Naive thymus-derived CD4-positive, alpha-beta T cell (primary cell): ENCODE measurements around the gene SUSD1. TPM values are rescaled to one million over a fixed set of nuclear protein-coding genes. Genes with fewer than 3 reads are reported as not detected.

Experiments used
- ATAC-seq: fragments of 150-1000 bp; cut with Tn5 transposase; 2 replicates; pipeline ENCODE4 v1.10.0; 2021; ENCODE audit warnings: mild to moderate bottlenecking, moderate library complexity
- CTCF ChIA-PET: fragments of 350-600 bp; sonication (Branson Sonifier 250); formaldehyde crosslinking; loops from one replicate; lab custom pipeline; 2021; ENCODE audit warnings: antibody characterized with exemption; lab: Charles Lee
- POLR2A ChIA-PET: fragments of 350-600 bp; sonication (Branson Sonifier 250); formaldehyde crosslinking; loops from one replicate; lab custom pipeline; 2021; ENCODE audit warnings: antibody characterized with exemption, inconsistent platforms; lab: Charles Lee
- DNase-seq, 9 donors: peaks; one replicate each; pipeline versions ENCODE4 v3.0.0 to v3.0.0-alpha.2; 2020 to 2022; ENCODE audit warnings: mixed read lengths in 1 of 9
- H3K27ac ChIP-seq: one replicate; pipeline ENCODE4 v1.7.0; 2013; ENCODE audit warnings: mild to moderate bottlenecking, low read depth, low read length, moderate library complexity
- H3K27me3 ChIP-seq, 2 donors: one replicate each; pipeline ENCODE4 v1.7.0; 2013; ENCODE audit warnings: low read length in 2 of 2, mild to moderate bottlenecking in 2 of 2, moderate library complexity in 2 of 2; ENCODE audit not compliant: control insufficient read depth in 2 of 2, insufficient read depth in 2 of 2
- H3K36me3 ChIP-seq, 3 experiments: 1 replicate in 2 of 3; 2 replicates in 1 of 3; pipeline ENCODE4 v1.7.0; 2013; ENCODE audit warnings: low read length in 3 of 3, mild to moderate bottlenecking in 3 of 3, moderate library complexity in 1 of 3; ENCODE audit not compliant: insufficient read depth in 3 of 3, control insufficient read depth in 2 of 3
- H3K4me1 ChIP-seq, 2 donors: one replicate each; pipeline ENCODE4 v1.7.0; 2013; ENCODE audit warnings: low read length in 2 of 2, mild to moderate bottlenecking in 2 of 2, moderate library complexity in 1 of 2; ENCODE audit not compliant: control insufficient read depth in 2 of 2, insufficient read depth in 2 of 2
- H3K4me3 ChIP-seq: 2 replicates; pipeline ENCODE4 v1.7.0; 2013; ENCODE audit warnings: mild to moderate bottlenecking, low read length
- H3K9me3 ChIP-seq, 3 experiments: 1 replicate in 2 of 3; 2 replicates in 1 of 3; pipeline ENCODE4 v1.7.0; 2013; ENCODE audit warnings: low read length in 3 of 3; ENCODE audit not compliant: control insufficient read depth in 2 of 3
- H3K27ac Mint-ChIP-seq, 9 donors: one replicate each; pipeline ENCODE4 v1.8.0; 2020 to 2022; ENCODE audit warnings: mixed read lengths in 9 of 9, mild to moderate bottlenecking in 8 of 9, moderate library complexity in 5 of 9, inconsistent platforms in 2 of 9
- H3K27me3 Mint-ChIP-seq, 5 donors: one replicate each; pipeline ENCODE4 v1.8.0; 2021 to 2022; ENCODE audit warnings: mixed read lengths in 5 of 5, mild to moderate bottlenecking in 1 of 5
- H3K36me3 Mint-ChIP-seq, 5 donors: one replicate each; pipeline ENCODE4 v1.8.0; 2020 to 2022; ENCODE audit warnings: mixed read lengths in 5 of 5, mild to moderate bottlenecking in 3 of 5, inconsistent platforms in 1 of 5
- H3K4me1 Mint-ChIP-seq, 7 donors: one replicate each; pipeline ENCODE4 v1.8.0; 2020 to 2022; ENCODE audit warnings: mixed read lengths in 7 of 7, mild to moderate bottlenecking in 3 of 7, inconsistent platforms in 1 of 7
- H3K4me3 Mint-ChIP-seq, 10 donors: one replicate each; pipeline ENCODE4 v1.8.0; 2020 to 2022; ENCODE audit warnings: mild to moderate bottlenecking in 10 of 10, mixed read lengths in 10 of 10, moderate library complexity in 6 of 10, inconsistent platforms in 2 of 10
- H3K9me3 Mint-ChIP-seq, 11 donors: one replicate each; pipeline ENCODE4 v1.8.0; 2020 to 2022; ENCODE audit warnings: mixed read lengths in 11 of 11, mild to moderate bottlenecking in 4 of 11, inconsistent platforms in 1 of 11, moderate library complexity in 1 of 11
- intact Hi-C, 2 donors: fragments of 100-400 bp; cut with micrococcal nuclease; formaldehyde crosslinking; loops; one replicate each; pipeline ENCODE4 v1.15.1; 2023
- polyA plus RNA-seq, 2 donors: library from polyadenylated mRNA; unstranded; fragments of 300-500 nt; fragmentation: Illumina TruSeq; gene quantifications; one replicate each; pipeline ENCODE4 v1.2.3, GENCODE V29; 2021
- total RNA-seq, 6 experiments: library from RNA in 5 of 6; stranded (reverse) in 5 of 6; gene quantifications; 1 replicate in 5 of 6; 2 replicates in 1 of 6; pipeline ENCODE4 v1.2.3 and lab custom pipeline; 2021 to 2026

Gene SUSD1
- total and polyA plus RNA-seq, 7 experiments from 2014 or later: 2.3 to 27.0 (median 4.6) TPM

DNA sequence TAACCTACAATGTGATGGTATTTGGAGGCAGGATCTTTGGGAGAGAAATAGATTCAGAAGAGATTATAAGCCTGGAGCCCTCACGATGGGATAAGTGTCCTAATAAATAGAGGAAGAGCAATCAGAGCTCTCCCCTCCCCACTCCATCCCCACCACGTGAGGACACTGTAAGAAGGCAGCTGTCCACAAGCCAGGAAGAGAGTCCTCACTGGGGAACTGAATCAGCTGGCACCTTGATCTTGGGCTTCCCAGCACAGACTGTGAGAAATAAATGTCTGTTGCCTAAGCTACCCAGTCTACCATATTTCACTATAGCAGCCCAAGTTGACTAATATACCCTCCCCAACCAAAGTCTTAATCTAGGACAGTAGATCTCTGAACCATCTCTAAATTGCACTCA lies 118.1 kb downstream of the SUSD1 start:
- intact Hi-C loops: no loop called here
- CTCF ChIA-PET: interaction anchor here (0.6 to 1.8 kb wide), 2 partner anchors 18 to 328 kb away, joined by 4 to 7 read pairs; no protein-coding TSS in a partner anchor
- H3K27ac Mint-ChIP-seq: peak overlapping the region in 2 of 9 donors; percentile 20 to 29

DNA sequence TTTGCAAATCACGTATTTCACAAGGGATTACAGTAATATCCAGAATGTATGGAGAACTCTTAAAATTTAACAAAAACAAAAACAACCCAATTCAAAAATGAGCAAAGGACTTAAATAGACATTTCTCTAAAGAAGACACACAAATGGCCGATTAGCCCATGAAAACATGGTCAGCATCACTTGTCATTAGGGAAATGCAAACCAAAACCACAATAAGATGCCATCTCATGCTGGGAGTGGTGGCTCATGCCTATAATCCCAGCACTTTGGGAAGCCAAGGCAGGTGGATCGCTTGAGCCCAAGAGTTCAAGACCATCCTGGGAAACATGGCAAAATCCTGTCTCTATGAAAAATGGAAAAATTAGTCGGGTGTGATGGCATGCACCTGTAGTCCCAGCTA lies 120.2 kb downstream of the SUSD1 start:
- Mint-ChIP-seq H3K36me3 (peaks cover 0 to 63% (median 17%) of the 10 kb centered on the region in 5 donors), H3K27me3 (no peaks in the 10 kb centered on the region), H3K9me3 (peaks cover 0 to 3% (median 0%) of the 10 kb centered on the region in 11 donors), H3K27ac (no peak overlapping the region), H3K4me3 (no peak overlapping the region), H3K4me1 (peaks cover 0 to 23% (median 20%) of the 10 kb centered on the region in 7 donors)
- CTCF ChIA-PET: no interaction called here
- Histone ChIP-seq H3K9me3 (no peaks in the 10 kb centered on the region), H3K27me3 (no peaks in the 10 kb centered on the region), H3K27ac (no peak overlapping the region), H3K4me3 (no peak overlapping the region), H3K4me1 (no peaks in the 10 kb centered on the region), H3K36me3 (no peaks in the 10 kb centered on the region)
- intact Hi-C loops: no loop called here
- ATAC-seq (no peak), DNase-seq (no peak)
- POLR2A ChIA-PET: no interaction called here

More for the DNA sequence above, 118.1 kb downstream of the SUSD1 start:
- DNase-seq (no peak), ATAC-seq (no peak)
- Mint-ChIP-seq H3K9me3 (peaks cover 0 to 3% (median 0%) of the 10 kb centered on the region in 11 donors), H3K27me3 (no peaks in the 10 kb centered on the region), H3K4me1 (peaks cover 8 to 35% (median 29%) of the 10 kb centered on the region in 7 donors), H3K36me3 (peaks cover 0 to 65% (median 22%) of the 10 kb centered on the region in 5 donors), H3K4me3 (peak overlapping the region in 1 of 10 donors; percentile 14)
- POLR2A ChIA-PET: interaction anchor here (0.8 kb wide), 1 partner anchor 62 kb away, joined by 3 read pairs; no protein-coding TSS in a partner anchor
- H3K9me3 ChIP-seq: no peaks in the 10 kb centered on the region
- H3K27ac ChIP-seq: no peak overlapping the region
- no peak overlapping the region for H3K4me3 ChIP-seq
- no peaks in the 10 kb centered on the region for H3K27me3 ChIP-seq
- peaks cover 0 to 4% of the 10 kb centered on the region in 2 donors for H3K4me1 ChIP-seq
- no peaks in the 10 kb centered on the region for H3K36me3 ChIP-seq

DNA sequence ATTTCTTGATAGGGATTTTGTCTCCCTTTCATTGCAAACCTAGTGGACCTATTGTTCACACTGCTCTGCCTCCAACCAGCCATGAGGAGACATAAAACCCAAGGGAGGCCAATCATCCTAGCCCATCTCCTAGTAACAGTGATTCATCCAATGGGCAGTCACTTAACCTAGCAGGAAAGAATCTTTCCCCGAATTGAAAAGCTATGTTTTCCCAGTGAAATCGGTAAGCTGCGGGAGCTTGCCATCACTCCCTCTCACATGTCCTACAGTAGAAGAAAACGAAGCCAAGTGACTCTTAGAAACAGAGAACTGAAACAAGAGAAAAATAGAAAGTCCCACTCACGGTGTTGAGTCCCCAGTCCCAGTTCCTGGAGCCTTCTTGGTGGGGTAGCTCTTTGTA lies 123.3 kb downstream of the SUSD1 start:
- ChIA-PET POLR2A (interaction anchor here (0.9 kb wide), 1 partner anchor 155 kb away, joined by 3 read pairs; the partner anchor contains the start of gene UGCG), CTCF (interaction anchor here (0.7 kb wide), 1 partner anchor 137 kb away, joined by 4 read pairs; no protein-coding TSS in a partner anchor)
- ATAC-seq (no peak), DNase-seq (no peak)
- no peaks in the 10 kb centered on the region for H3K27me3 Mint-ChIP-seq
- Histone ChIP-seq H3K9me3 (no peaks in the 10 kb centered on the region), H3K4me3 (no peak overlapping the region), H3K27me3 (no peaks in the 10 kb centered on the region), H3K4me1 (no peaks in the 10 kb centered on the region), H3K36me3 (no peaks in the 10 kb centered on the region), H3K27ac (no peak overlapping the region)
- intact Hi-C loops: no loop called here
- H3K9me3 Mint-ChIP-seq: peaks cover 2 to 21% (median 10%) of the 10 kb centered on the region in 11 donors
- no peak overlapping the region for H3K4me3 Mint-ChIP-seq
- H3K36me3 Mint-ChIP-seq: peaks cover 17 to 67% (median 18%) of the 10 kb centered on the region in 5 donors
- no peak overlapping the region for H3K27ac Mint-ChIP-seq
- H3K4me1 Mint-ChIP-seq: peaks cover 0 to 23% (median 18%) of the 10 kb centered on the region in 7 donors

DNA sequence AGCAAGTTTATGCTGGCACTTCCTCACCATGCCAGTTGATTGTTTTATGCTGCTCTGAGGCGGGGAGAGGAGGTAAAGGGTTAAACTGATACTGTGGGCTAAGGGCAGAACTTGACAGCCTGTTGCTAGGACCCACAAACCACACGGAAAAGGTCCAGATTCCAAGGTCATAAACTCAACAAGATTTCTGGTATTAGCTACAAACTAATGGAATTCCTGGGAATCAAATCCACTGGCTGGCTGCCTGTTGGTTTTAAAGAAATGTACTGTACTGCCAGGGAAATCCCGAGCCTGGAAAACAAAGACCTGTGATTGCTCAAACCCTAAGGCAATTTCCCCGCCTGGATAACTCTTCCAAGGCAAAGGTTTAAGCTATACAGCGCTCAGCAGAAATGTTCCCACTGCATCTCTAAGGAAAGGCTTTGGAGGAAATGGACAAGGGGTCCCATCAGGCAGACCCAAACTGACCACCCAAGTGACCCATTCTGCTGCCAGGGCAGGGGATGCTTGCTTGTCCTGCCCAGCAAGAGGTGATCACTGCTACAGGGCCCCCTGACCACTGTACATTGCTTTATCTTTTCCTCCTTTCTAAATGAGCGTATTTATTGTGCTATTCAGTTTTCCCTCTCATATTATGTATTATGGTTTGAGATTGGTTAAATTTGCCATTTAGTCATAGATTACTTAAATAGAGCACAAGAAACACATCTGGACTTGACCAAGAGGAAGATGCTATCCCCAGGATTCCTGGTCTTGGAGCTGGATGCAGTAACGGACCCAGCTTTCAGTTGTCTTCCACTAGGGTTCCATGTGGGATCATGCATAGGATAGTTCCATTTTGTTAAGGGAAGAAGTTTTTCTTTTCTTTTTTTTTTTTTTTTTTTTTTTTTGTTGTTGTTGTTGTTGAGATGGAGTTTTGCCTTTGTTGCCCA lies 124.3 kb downstream of the SUSD1 start:
- Histone ChIP-seq H3K27ac (no peak overlapping the region), H3K4me3 (no peak overlapping the region), H3K27me3 (no peaks in the 10 kb centered on the region), H3K36me3 (no peaks in the 10 kb centered on the region), H3K4me1 (no peaks in the 10 kb centered on the region), H3K9me3 (no peaks in the 10 kb centered on the region)
- POLR2A ChIA-PET: no interaction called here
- DNase-seq (no peak), ATAC-seq (no peak)
- H3K36me3 Mint-ChIP-seq: peaks cover 18 to 62% (median 19%) of the 10 kb centered on the region in 5 donors
- peaks cover 2 to 21% (median 11%) of the 10 kb centered on the region in 11 donors for H3K9me3 Mint-ChIP-seq
- CTCF ChIA-PET: no interaction called here
- no peak overlapping the region for H3K27ac Mint-ChIP-seq
- no peak overlapping the region for H3K4me3 Mint-ChIP-seq
- H3K27me3 Mint-ChIP-seq: no peaks in the 10 kb centered on the region
- H3K4me1 Mint-ChIP-seq: peaks cover 0 to 14% (median 10%) of the 10 kb centered on the region in 7 donors
- intact Hi-C loops: no loop called here

DNA sequence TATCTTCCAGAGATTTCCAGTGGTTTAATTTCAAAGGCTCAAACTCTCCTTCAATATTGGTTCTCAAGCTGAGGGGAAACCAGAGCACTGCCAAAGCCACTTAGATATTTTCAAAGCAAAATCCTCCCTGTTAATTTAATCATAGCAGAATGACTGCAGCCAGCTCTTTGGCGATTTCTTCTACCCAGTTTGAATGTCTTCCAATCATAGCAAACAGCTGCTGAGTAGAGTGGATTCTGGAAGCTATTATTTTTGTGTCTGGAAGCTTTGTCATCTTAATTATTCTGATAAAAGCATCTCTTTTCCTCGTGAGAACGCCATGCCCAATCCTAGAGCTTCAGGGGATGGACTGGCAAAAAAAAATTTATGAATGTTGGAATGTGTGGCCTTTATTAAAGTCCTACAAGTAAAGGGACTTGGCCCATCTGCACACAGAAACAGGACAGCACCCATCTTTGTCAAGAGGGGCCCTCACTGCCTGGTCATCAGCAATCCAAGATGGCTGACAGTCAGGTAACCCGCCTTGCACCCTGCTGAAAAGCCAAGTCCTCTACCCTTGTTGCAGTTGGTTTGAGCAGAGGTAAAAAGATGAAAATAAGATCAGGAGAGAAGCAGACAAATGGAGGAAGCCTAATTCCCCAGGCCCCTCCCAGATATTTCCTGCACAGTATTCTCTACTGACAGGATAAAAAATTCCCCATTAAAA lies 125.1 kb downstream of the SUSD1 start:
- no peaks in the 10 kb centered on the region for H3K4me1 ChIP-seq
- Mint-ChIP-seq H3K4me1 (peaks cover 0 to 11% (median 10%) of the 10 kb centered on the region in 7 donors), H3K36me3 (peaks cover 21 to 65% (median 27%) of the 10 kb centered on the region in 5 donors), H3K27ac (no peak overlapping the region), H3K9me3 (peaks cover 2 to 27% (median 11%) of the 10 kb centered on the region in 11 donors), H3K27me3 (peaks cover 0 to 5% (median 0%) of the 10 kb centered on the region in 5 donors), H3K4me3 (no peak overlapping the region)
- no peak overlapping the region for H3K27ac ChIP-seq
- DNase-seq (no peak), ATAC-seq (no peak)
- ChIA-PET POLR2A (no interaction called here), CTCF (no interaction called here)
- H3K36me3 ChIP-seq: no peaks in the 10 kb centered on the region
- no peak overlapping the region for H3K4me3 ChIP-seq
- H3K9me3 ChIP-seq: no peaks in the 10 kb centered on the region
- intact Hi-C loops: no loop called here
- H3K27me3 ChIP-seq: no peaks in the 10 kb centered on the region

DNA sequence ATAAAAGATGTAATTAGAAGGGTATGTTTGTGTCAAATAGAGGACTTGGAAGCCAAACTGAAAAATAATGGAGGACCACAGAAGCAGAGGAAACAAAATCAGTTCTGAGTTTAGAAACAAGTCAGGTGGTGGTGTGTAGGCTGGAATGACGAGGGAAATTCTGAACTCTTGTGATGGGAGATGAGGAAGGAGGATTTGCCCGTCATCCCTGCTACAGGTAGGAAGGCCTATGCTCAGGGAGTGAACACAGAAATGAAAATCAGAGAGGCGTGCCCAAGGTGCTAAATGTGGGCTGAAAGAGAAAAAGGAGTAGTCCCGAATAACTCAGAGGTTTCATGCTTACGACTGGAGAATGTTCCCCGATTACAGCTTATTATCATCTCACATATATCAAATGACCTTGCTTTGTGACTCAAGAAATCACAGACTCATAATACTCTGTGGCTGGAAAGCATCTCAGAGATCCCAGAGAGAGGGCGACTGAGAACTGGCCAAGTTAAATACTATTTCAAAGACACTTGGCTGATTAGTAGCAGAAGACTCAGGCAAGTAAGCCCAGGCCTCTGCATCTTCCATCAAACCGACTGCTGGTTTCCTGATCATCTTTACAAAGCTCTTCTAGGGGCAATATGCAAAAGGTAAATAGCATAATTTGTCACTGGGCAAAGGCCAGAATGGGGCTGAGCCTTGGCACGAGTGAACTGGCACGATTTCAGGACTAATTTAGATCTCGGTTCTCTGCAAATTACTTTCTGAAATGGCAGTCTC lies 126.0 kb downstream of the SUSD1 start:
- ChIA-PET POLR2A (no interaction called here), CTCF (no interaction called here)
- peaks cover 2 to 27% (median 11%) of the 10 kb centered on the region in 11 donors for H3K9me3 Mint-ChIP-seq
- DNase-seq (no peak), ATAC-seq (no peak)
- H3K27me3 Mint-ChIP-seq: peaks cover 0 to 5% (median 0%) of the 10 kb centered on the region in 5 donors
- H3K27ac ChIP-seq: no peak overlapping the region
- peaks cover 0 to 11% (median 10%) of the 10 kb centered on the region in 7 donors for H3K4me1 Mint-ChIP-seq
- H3K27me3 ChIP-seq: no peaks in the 10 kb centered on the region
- no peaks in the 10 kb centered on the region for H3K36me3 ChIP-seq
- H3K4me3 ChIP-seq: no peak overlapping the region
- H3K9me3 ChIP-seq: no peaks in the 10 kb centered on the region
- H3K4me3 Mint-ChIP-seq: no peak overlapping the region
- no peak overlapping the region for H3K27ac Mint-ChIP-seq
- intact Hi-C loops: no loop called here
- H3K4me1 ChIP-seq: no peaks in the 10 kb centered on the region
- peaks cover 21 to 61% (median 28%) of the 10 kb centered on the region in 5 donors for H3K36me3 Mint-ChIP-seq
